ENCODE measurements around the gene RRAD.

RRAD gene

GRCh38 chr16:66916518-66916917 lies 8.8 kb downstream of the RRAD start:
- no peak for DNase-seq (ENCODE audit: low spot score)

GRCh38 chr16:66915041-66915440 lies 10.3 kb downstream of the RRAD start:
- DNase-seq (ENCODE audit: low spot score): no peak

GRCh38 chr16:66914541-66914940 lies 10.8 kb downstream of the RRAD start:
- no peak for DNase-seq (ENCODE audit: low spot score)

- no peak for DNase-seq (ENCODE audit: low spot score)
These were observed 11.6 kb downstream of the RRAD start for GRCh38 chr16:66913711-66914110.

DNA sequence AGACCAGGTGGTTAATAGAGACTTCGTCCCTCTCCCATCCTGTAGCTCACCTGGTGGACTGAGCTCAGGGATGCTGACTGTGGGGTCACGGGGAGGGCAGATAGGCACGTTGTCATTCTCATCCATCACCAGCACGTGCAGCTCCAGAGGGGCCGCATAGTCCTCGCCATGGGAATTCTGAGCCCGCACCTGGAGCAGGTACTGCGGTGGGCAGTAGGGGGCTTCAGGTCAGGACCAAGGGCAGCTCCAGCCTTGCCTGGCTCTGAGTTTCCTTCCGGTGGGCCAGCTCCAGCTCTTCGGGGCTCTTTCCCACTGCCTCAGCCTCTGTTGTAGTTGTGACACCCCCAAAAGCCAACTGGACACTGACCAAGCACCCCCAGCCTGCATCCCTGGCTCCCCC lies 12.3 kb downstream of the RRAD start:
- DNase-seq (ENCODE audit: low spot score): no peak

GRCh38 chr16:66911801-66912200 lies 13.5 kb downstream of the RRAD start:
- no peak for DNase-seq (ENCODE audit: low spot score)

- no peak for DNase-seq (ENCODE audit: low spot score)
These were observed 14.2 kb downstream of the RRAD start for GRCh38 chr16:66911112-66911511.

GRCh38 chr16:66910175-66910940 lies 15.0 kb downstream of the RRAD start:
- DNase-seq (ENCODE audit: low spot score): no peak

GRCh38 chr16:66908762-66909559 lies 16.4 kb downstream of the RRAD start:
- DNase-seq (ENCODE audit: low spot score): no peak

DNA sequence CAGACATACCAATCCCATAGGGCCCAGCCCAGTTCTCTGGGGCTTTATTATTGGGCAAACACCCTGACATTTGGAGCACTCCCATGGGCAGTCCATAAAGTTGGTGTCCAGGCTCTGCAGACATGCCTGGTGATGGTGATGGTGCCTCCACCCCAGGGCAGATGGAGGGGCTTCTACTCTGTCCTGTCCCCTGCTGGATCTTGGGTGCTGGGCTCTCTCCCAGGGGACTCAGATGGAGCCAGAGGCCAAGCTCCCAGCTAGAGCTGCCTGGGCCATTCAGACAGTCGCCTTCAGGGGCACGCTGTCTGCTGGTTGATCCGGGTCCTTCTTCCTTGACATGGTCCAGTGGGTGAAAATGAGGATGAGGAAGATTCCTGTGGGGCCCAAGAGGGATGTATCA lies 17.2 kb downstream of the RRAD start:
- DNase-seq (ENCODE audit: low spot score): no peak

DNA sequence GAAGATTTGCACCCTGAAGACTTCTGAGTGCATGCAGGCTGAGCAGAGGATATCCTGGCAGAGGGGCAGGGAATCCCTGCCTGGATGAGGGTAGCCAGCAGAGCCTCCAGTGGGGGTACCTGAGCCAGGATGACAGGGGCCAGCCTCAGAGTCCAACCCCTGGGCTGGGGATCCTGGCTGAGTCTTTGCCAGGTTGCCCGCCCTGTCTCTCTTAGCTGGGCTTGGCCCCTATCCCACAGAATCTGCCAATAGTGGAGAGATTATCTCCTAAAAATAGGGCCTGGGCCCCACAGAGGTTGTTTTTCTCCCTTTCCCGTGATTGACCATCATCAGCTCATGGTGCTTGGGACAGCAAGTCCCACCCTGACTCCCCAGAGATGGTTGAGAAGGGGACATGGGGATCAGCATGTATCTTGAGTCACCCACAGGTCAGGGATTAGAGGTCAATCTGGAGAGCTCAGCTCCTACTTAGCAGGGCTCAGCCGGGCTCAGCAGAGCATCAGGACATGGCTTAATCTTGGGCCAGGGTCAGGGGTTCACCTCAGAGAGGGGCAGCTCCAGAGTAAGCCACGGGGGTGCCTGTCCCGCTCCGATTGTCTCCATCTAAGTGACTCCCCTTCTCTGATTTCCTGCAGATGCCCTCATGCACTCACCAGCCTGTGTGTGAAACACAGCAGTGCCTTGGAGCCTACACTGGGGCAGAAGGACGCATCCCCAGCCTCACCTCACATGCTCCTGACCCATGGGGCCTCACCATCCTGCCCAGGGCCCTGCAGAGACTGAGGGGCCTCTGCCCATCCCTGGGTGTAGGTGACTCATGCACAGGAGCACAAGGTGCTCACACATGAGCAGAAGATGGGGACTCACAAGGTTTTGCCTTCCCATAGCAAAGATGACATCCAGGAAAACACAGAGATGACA lies 18.2 kb downstream of the RRAD start:
- no peak for DNase-seq (ENCODE audit: low spot score)

DNA sequence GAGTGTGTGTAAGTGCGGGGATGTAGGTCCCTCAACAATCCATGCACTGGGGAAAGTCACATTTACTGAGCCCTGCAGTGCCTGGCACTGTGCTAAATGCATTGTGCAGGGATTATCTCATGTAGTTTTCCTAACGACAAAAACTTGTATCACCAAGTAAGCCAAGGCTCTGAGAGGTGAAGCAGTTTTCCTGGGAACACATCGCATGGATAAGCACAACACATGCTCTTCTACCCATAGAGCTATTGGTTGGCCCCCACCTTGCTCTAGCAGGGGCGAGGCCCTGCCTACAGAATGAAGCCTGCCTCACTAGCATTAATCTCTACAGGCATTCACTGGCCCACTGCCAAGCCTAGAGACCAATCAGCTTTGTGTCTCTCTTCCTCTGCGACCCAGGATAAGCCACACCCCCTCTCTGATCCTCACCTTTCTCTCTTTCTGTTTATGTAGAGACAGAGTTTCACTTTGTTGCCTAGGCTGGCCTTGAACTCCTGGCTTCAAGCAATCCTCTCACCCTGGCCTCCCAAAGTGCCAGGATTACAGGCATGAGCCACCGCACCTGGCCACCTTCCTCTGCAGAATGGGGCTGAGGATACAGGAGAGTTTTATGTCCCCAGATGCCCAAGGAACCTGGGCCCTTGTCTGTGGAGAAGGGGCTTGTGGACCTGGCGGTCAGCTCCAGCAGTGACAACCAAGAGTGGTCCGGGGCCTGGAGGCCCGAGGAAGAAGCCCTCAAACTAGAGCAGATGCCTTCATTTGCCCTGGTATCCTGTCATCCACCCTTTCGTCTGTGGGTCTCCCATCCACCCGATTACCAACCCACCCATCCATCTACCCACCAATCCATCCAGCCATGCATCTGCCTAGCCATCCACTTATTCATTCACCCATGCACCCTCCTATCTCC lies 19.4 kb downstream of the RRAD start:
- peak; percentile 79 for DNase-seq (ENCODE audit: low spot score)

- no peak for DNase-seq (ENCODE audit: low spot score)
These were observed 20.3 kb downstream of the RRAD start for GRCh38 chr16:66904846-66905632.

DNA sequence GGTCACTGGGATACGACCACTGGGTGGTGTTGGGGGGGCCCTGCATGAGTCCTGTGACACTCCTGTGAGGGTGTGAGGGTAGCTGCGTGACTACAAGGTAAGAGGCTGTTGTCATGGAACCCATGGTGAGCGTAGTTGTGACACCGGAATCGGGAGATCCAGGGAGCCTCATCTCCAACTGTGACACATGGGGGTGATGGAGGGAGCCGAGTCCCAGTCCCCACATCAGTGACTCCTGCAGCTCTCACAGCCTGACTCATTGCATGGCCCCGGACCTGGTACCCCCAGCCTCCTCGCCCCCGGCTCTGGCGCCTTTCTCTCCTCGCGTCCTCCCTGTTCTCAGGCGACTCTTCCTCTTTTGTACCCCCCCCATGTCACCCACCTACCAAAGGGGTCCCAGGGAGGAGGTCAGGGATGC lies 20.9 kb downstream of the RRAD start:
- no peak for DNase-seq (ENCODE audit: low spot score)

- no peak for DNase-seq (ENCODE audit: low spot score)
These were observed 21.5 kb downstream of the RRAD start for GRCh38 chr16:66903544-66904427.

- no peak for DNase-seq (ENCODE audit: low spot score)
These were observed 22.4 kb downstream of the RRAD start for GRCh38 chr16:66902648-66903543.

DNA sequence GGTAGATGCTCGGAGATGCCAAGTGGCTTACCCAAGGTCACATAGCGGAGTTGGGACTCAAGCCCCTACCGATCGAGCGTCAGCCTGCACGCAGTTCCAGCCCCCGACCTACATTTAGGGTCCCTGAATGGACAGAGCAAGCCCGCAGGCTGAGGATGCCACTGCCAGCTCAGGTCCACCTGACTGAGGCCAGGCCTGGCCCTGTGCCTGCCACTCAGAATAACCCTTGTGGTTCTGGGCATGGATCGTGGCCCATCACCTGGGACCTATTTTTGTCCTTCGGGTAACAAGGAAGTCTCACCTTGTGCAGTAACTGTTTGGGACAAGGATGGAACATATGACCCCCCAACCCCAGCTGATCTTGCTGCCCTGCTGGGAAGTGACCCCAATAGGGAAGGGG lies 23.7 kb downstream of the RRAD start:
- no peak for DNase-seq (ENCODE audit: low spot score)

DNA sequence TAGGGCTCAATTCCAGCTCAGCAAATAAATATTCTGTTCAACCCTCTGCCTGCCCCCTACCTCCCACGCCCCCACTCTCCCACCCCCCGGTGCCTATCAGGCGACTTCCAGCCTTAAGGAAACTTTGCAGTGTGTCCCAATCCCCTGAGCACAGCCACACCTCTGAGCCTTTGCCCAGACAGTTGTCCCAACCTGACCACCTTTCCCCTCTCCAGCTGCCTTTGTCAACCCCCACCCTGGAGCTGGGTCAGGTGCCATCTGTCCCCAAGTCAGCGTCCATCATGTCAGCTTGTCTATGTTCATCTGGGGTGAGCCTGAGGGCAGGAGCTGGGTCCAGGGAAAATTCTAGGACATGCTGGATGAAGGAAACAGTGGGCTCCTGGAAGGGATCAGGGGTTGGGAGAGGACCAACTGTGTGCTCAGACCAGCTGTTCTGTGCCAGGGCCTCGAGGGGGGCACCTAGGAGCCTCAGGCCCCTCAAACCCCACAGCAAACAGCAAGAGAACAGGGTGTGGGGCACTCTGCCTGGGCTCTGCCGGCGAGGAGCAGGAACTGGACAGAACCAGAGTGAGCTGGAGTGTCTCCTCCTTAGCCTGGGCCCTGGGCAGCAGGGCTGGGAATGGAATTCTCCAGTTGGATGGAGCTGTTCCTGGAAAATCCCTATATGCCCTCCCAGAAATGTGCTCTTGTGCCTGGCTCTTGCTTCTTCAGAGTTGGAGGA lies 24.5 kb downstream of the RRAD start:
- no peak for DNase-seq (ENCODE audit: low spot score)
